Fibroblast of lung (primary cell): ENCODE data around the gene CELA3A. TPM values are rescaled to one million over a fixed set of nuclear protein-coding genes. Genes with fewer than 3 reads are reported as not detected.

Source experiments
- DNase-seq, 2 donors: peaks; one replicate each; pipeline versions ENCODE4 v3.0.0 to v3.0.0-alpha.2; 2010; ENCODE audit warnings: low read depth in 2 of 2
- H2AFZ ChIP-seq: 2 replicates; pipeline ENCODE4 v1.5.1; 2012; ENCODE audit warnings: low read length, control low read depth, inconsistent platforms
- H3K27ac ChIP-seq: 2 replicates; pipeline ENCODE4 v1.5.1; 2011; ENCODE audit warnings: low read length, control low read depth; ENCODE audit not compliant: insufficient read depth
- H3K27me3 ChIP-seq: 2 replicates; pipeline ENCODE4 v1.5.1; 2011; ENCODE audit warnings: mild to moderate bottlenecking, low read length; ENCODE audit not compliant: control insufficient read depth, insufficient read depth
- H3K36me3 ChIP-seq: 2 replicates; pipeline ENCODE4 v1.5.1; 2011; ENCODE audit warnings: low read length; ENCODE audit not compliant: control insufficient read depth, insufficient read depth
- H3K4me1 ChIP-seq: 2 replicates; pipeline ENCODE4 v1.5.1; 2011; ENCODE audit warnings: low read length; ENCODE audit not compliant: control insufficient read depth, insufficient read depth; ENCODE audit errors: extremely low read depth
- H3K4me2 ChIP-seq: 2 replicates; pipeline ENCODE4 v1.5.1; 2011; ENCODE audit warnings: low read length, control low read depth; ENCODE audit not compliant: insufficient read depth; ENCODE audit errors: extremely low read depth
- H3K4me3 ChIP-seq, 4 experiments: fragments of 200-600 bp in 1 of 4; sonication (generic) in 1 of 4; replicated peaks in 1 of 4; 2 replicates each; pipeline ENCODE4 v1.5.1; 2011 to 2016; ENCODE audit warnings: low read length in 4 of 4, low read depth in 3 of 4, mild to moderate bottlenecking in 3 of 4, control low read depth in 2 of 4, inconsistent platforms in 1 of 4, mixed read lengths in 1 of 4; ENCODE audit not compliant: insufficient read depth in 1 of 4; ENCODE audit errors: control extremely low read depth in 1 of 4
- H3K79me2 ChIP-seq: 2 replicates; pipeline ENCODE4 v1.5.1; 2012; ENCODE audit warnings: mild to moderate bottlenecking, low read length, inconsistent platforms; ENCODE audit not compliant: control insufficient read depth, insufficient read depth
- H3K9ac ChIP-seq: 2 replicates; pipeline ENCODE4 v1.5.1; 2011; ENCODE audit warnings: mild to moderate bottlenecking, low read length, control low read depth; ENCODE audit not compliant: insufficient read depth
- H3K9me3 ChIP-seq: 2 replicates; pipeline ENCODE4 v1.5.1; 2012; ENCODE audit warnings: low read depth, low read length; ENCODE audit not compliant: control insufficient read depth, insufficient read depth
- H4K20me1 ChIP-seq: 2 replicates; pipeline ENCODE4 v1.5.1; 2011; ENCODE audit warnings: low read length; ENCODE audit not compliant: control insufficient read depth, insufficient read depth; ENCODE audit errors: extremely low read depth
- CTCF ChIP-seq, 2 donors: IDR thresholded peaks in 1 of 2; conservative IDR thresholded peaks in 1 of 2; 1 replicate in 1 of 2; 2 replicates in 1 of 2; pipeline ENCODE4 v1.5.1; 2011 to 2012; ENCODE audit warnings: low read length in 2 of 2, control low read depth in 1 of 2, inconsistent platforms in 1 of 2, low read depth in 1 of 2, mild to moderate bottlenecking in 1 of 2
- EZH2 ChIP-seq: IDR thresholded peaks from 2 replicates; pipeline ENCODE4 v1.5.1; 2012; ENCODE audit warnings: low read length, control low read depth, mild to moderate bottlenecking; ENCODE audit errors: missing control alignments
- polyA plus RNA-seq, 2 donors: library from polyadenylated mRNA; depleted of rRNA in 1 of 2; stranded (reverse) in 1 of 2; unstranded in 1 of 2; fragments of >200 nt; gene quantifications; 2 replicates each; pipeline ENCODE4 v1.2.1, GENCODE V29; 2011 to 2012; ENCODE audit warnings: missing spikeins in 1 of 2
- total RNA-seq: library from RNA; depleted of rRNA; stranded (reverse); fragments of >200 nt; gene quantifications from 2 replicates; pipeline ENCODE4 v1.2.1, GENCODE V29; 2014

Gene CELA3A
- total and polyA plus RNA-seq, 2 donors (not counting 1 experiment from before 2014, with no cell fraction given) = not detected

- no peak overlapping the region for H3K4me3 ChIP-seq
- H3K27ac ChIP-seq = no peak overlapping the region
- H3K4me2 ChIP-seq = peak overlapping the region; percentile 11
Observed at GRCh38 chr1:22056043-22056442, 54.6 kb downstream of the CELA3A start.

GRCh38 chr1:22056936-22057335 lies 55.5 kb downstream of the CELA3A start:
- H3K4me1 ChIP-seq = peaks cover 8% of the 10 kb centered on the region
- TF ChIP-seq CTCF (conservative IDR thresholded peaks at IDR 0.05 in 1 of 2, IDR thresholded peaks at IDR 0.05 in 1 of 2; ENCODE audit: low read depth in 1 of 2, low read length in 2 of 2) (no peak), EZH2 (no peak)
- no peaks in the 10 kb centered on the region for H3K27me3 ChIP-seq
- H2AFZ ChIP-seq = no peak overlapping the region
- no peak for DNase-seq
- H3K9me3 ChIP-seq = no peaks in the 10 kb centered on the region
- H3K4me2 ChIP-seq = no peak overlapping the region
- peaks cover 26% of the 10 kb centered on the region for H4K20me1 ChIP-seq
- no peak overlapping the region for H3K9ac ChIP-seq
- peaks cover 87% of the 10 kb centered on the region for H3K79me2 ChIP-seq
- H3K27ac ChIP-seq = no peak overlapping the region
- no peak overlapping the region for H3K4me3 ChIP-seq
- H3K36me3 ChIP-seq = no peaks in the 10 kb centered on the region

More at GRCh38 chr1:22056043-22056442, 54.6 kb downstream of the CELA3A start:
- no peak for TF ChIP-seq CTCF (conservative IDR thresholded peaks at IDR 0.05 in 1 of 2, IDR thresholded peaks at IDR 0.05 in 1 of 2; ENCODE audit: low read depth in 1 of 2, low read length in 2 of 2)
- TF ChIP-seq EZH2 = no peak
- H3K4me1 ChIP-seq = peaks cover 8% of the 10 kb centered on the region
- H3K36me3 ChIP-seq = no peaks in the 10 kb centered on the region
- DNase-seq = peak in 1 of 2 donors; percentile 43
- H3K9me3 ChIP-seq = no peaks in the 10 kb centered on the region
- no peak overlapping the region for H2AFZ ChIP-seq
- no peaks in the 10 kb centered on the region for H3K27me3 ChIP-seq
- H4K20me1 ChIP-seq = peaks cover 26% of the 10 kb centered on the region
- no peak overlapping the region for H3K9ac ChIP-seq
- peaks cover 78% of the 10 kb centered on the region for H3K79me2 ChIP-seq

- no peak for DNase-seq
- no peak overlapping the region for H2AFZ ChIP-seq
- H3K4me3 ChIP-seq = no peak overlapping the region
- H3K4me2 ChIP-seq = no peak overlapping the region
- H3K4me1 ChIP-seq = peaks cover 8% of the 10 kb centered on the region
- no peaks in the 10 kb centered on the region for H3K27me3 ChIP-seq
- peaks cover 26% of the 10 kb centered on the region for H4K20me1 ChIP-seq
- H3K36me3 ChIP-seq = no peaks in the 10 kb centered on the region
- H3K79me2 ChIP-seq = peaks cover 94% of the 10 kb centered on the region
- no peak overlapping the region for H3K9ac ChIP-seq
- TF ChIP-seq CTCF (conservative IDR thresholded peaks at IDR 0.05 in 1 of 2, IDR thresholded peaks at IDR 0.05 in 1 of 2; ENCODE audit: low read depth in 1 of 2, low read length in 2 of 2) (no peak), EZH2 (no peak)
- H3K27ac ChIP-seq = no peak overlapping the region
- no peaks in the 10 kb centered on the region for H3K9me3 ChIP-seq
Observed at GRCh38 chr1:22057861-22058260, 56.4 kb downstream of the CELA3A start.

Other genes with a start within 250 kb of the CELA3A start
- 34.9 and 45.6 TPM in 2 replicates for gene USP48, start 218.5 kb upstream of the CELA3A start, total RNA-seq
- 28.6 and 34.1 TPM in 2 replicates for gene USP48, start 218.5 kb upstream of the CELA3A start, polyA plus RNA-seq
- under 0.01 TPM in 1 of 2 replicates, not detected in the other for gene LDLRAD2, start 189.4 kb upstream of the CELA3A start, total RNA-seq
- gene LDLRAD2, start 189.4 kb upstream of the CELA3A start, polyA plus RNA-seq = 0.03 TPM in 1 of 2 replicates, not detected in the other
- gene HSPG2, start 64.3 kb upstream of the CELA3A start, total RNA-seq = 49.8 and 88.4 TPM in 2 replicates
- gene HSPG2, start 64.3 kb upstream of the CELA3A start, polyA plus RNA-seq = 21.2 and 40.7 TPM in 2 replicates
- not detected in 2 replicates for gene CELA3B, start 24.6 kb upstream of the CELA3A start, total RNA-seq
- gene CELA3B, start 24.6 kb upstream of the CELA3A start, polyA plus RNA-seq = not detected in 2 replicates
- gene CDC42, start 51.1 kb downstream of the CELA3A start, total RNA-seq = 143 and 325 TPM in 2 replicates
- 400 and 446 TPM in 2 replicates for gene CDC42, start 51.1 kb downstream of the CELA3A start, polyA plus RNA-seq
- under 0.01 TPM in 1 of 2 replicates, not detected in the other for gene WNT4, start 141.4 kb downstream of the CELA3A start, total RNA-seq
- gene WNT4, start 141.4 kb downstream of the CELA3A start, polyA plus RNA-seq = not detected in 2 replicates